GM12878 (cell line): Measurements from ENCODE around the gene NEU1. TPM values are rescaled to one million over a fixed set of nuclear protein-coding genes. Genes with fewer than 3 reads are reported as not detected.

Experiments
- BRCA1 ChIP-seq: IDR thresholded peaks from 2 replicates; pipeline ENCODE4 v1.6.1; 2011; ENCODE audit warnings: low read depth, low read length, improper control_type of control experiment
- EZH2 ChIP-seq: IDR thresholded peaks from 2 replicates; pipeline ENCODE4 v1.6.1; 2012; ENCODE audit warnings: low read depth, mild to moderate bottlenecking, control low read depth, inconsistent platforms, low read length, borderline replicate concordance; ENCODE audit not compliant: control insufficient read depth
- HDGF ChIP-seq: fragments of 450-650 bp; IDR thresholded peaks from 2 replicates; pipeline ENCODE4 v1.6.1; 2016; ENCODE audit warnings: antibody characterized with exemption
- IKZF1 ChIP-seq: fragments of 450-650 bp; conservative IDR thresholded peaks from 2 replicates; pipeline ENCODE4 v1.6.1; 2017; ENCODE audit warnings: antibody characterized with exemption, mild to moderate bottlenecking
- NR2F1 ChIP-seq: fragments of 450-650 bp; conservative IDR thresholded peaks from 2 replicates; pipeline ENCODE4 v1.6.1; 2017; ENCODE audit warnings: mild to moderate bottlenecking
- SRF ChIP-seq, 2 experiments: IDR thresholded peaks; 2 replicates each; pipeline ENCODE4 v1.6.1; 2011; ENCODE audit warnings: low read depth in 2 of 2, low read length in 2 of 2, mild to moderate bottlenecking in 1 of 2, moderate library complexity in 1 of 2
- STAT3 ChIP-seq: IDR thresholded peaks from 2 replicates; pipeline ENCODE4 v1.6.1; 2011; ENCODE audit warnings: low read depth, low read length, improper control_type of control experiment
- SUPT20H ChIP-seq: IDR thresholded peaks from 2 replicates; pipeline ENCODE4 v1.6.1; 2011; ENCODE audit warnings: low read depth, mild to moderate bottlenecking, low read length, moderate library complexity, borderline replicate concordance; ENCODE audit not compliant: control insufficient read depth
- ZNF24 ChIP-seq: fragments of 450-650 bp; IDR thresholded peaks from 2 replicates; pipeline ENCODE4 v1.6.1; 2017; ENCODE audit warnings: antibody characterized with exemption, mild to moderate bottlenecking
- polyA plus RNA-seq, 11 experiments: library from polyadenylated mRNA; depleted of rRNA in 4 of 11; unstranded in 6 of 11; stranded (reverse) in 5 of 11; fragments of >200 nt; fragmentation: Nextera tagmentation in 4 of 11; fragmentation: Illumina TruSeq in 1 of 11; extraction: Ambion mirVana in 4 of 11; extraction: Trizol in 1 of 11; gene quantifications; 1 replicate in 1 of 11; 2 replicates in 10 of 11; pipeline versions ENCODE4 v1.2.1 to v1.2.3, GENCODE V29; 2011 to 2016; ENCODE audit warnings: inconsistent platforms in 2 of 11, missing spikeins in 2 of 11, low read depth in 1 of 11
- total RNA-seq, 4 experiments: library from RNA; depleted of rRNA in 3 of 4; stranded (reverse); fragments of >200 nt in 3 of 4; fragmentation: Illumina TruSeq in 1 of 4; extraction: Trizol in 1 of 4; gene quantifications; 2 replicates each; pipeline versions ENCODE4 v1.2.1 to v1.2.3, GENCODE V29; 2013 to 2021
- TF ChIP-seq, protein P1 (sequence below): fragments of 450-650 bp; IDR thresholded peaks from 2 replicates; pipeline ENCODE4 v1.6.1; 2017; ENCODE audit warnings: mild to moderate bottlenecking
- TF ChIP-seq, protein P2 (sequence below): fragments of 450-650 bp; IDR thresholded peaks from 2 replicates; pipeline ENCODE4 v1.6.1; 2017; ENCODE audit warnings: antibody characterized with exemption, mild to moderate bottlenecking, moderate library complexity
- TF ChIP-seq, protein P3 (sequence below): fragments of 450-650 bp; IDR thresholded peaks from 2 replicates; pipeline ENCODE4 v1.6.1; 2017; ENCODE audit warnings: borderline replicate concordance
- TF ChIP-seq, protein P4 (sequence below): IDR thresholded peaks from 2 replicates; pipeline ENCODE4 v1.6.1; 2011; ENCODE audit warnings: borderline replicate concordance, low read depth, mild to moderate bottlenecking, moderate library complexity, low read length; ENCODE audit not compliant: insufficient read depth, poor library complexity, severe bottlenecking
- TF ChIP-seq, protein P5 (sequence below): IDR thresholded peaks from 2 replicates; pipeline ENCODE4 v1.6.1; 2011; ENCODE audit warnings: borderline replicate concordance, low read depth, mild to moderate bottlenecking, moderate library complexity, mixed read lengths, low read length; ENCODE audit not compliant: insufficient read depth; ENCODE audit errors: extremely low read length
- TF ChIP-seq, protein P6 (sequence below): fragments of 450-650 bp; IDR thresholded peaks from 2 replicates; pipeline ENCODE4 v1.6.1; 2017; ENCODE audit warnings: mild to moderate bottlenecking, low read depth, inconsistent platforms; ENCODE audit not compliant: poor library complexity, severe bottlenecking

Gene NEU1
- total and polyA plus RNA-seq, 10 of the 15 experiments (the other 5 are each of a cell fraction or from before 2014, with no cell fraction given) = 7.2 to 26.9 (median 21.6) TPM

DNA sequence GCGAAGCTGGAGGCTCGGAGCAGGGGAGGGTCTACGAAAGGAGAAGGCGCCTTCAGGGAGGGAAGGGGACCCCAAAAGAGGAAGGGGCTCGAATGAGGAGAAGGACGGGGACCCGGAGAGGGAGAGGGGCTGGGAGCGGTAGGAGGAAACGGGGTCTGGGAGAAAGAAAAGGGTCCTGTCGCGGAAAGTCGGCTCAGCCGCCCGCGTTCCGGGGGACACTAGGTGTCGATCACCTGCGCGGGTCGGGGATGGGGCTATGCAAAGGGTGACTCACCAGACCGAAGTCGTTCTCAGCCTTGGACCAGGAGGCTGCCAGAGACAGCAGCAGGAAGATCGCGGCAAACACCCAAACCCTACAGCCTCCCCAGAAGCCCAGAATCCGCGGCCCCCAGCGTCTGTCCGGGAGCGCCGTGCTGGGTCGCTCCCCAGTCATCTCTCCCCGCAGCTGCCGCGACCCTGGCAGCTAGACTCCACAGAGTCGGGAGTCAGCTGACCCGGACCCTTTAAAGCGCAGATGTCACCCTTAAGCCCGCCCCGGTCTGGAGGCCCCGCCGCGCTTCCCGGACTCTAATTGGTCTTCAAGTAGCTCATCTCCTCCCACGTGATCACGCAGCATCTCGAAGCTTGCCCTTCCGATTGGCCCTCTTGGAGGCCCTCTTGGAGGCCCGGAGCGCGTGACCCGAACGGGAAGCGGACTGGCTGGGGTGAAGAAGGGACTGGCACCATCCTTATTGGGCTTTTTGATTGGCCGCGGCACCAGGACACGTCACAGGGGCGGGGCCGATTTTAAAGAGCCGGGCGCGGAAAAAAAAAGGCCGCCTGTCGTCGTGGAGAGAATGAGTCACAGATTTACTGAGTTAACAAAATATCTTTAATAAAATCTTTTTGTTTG is at the start of gene NEU1 (continued):
- TF ChIP-seq, protein P1, sequence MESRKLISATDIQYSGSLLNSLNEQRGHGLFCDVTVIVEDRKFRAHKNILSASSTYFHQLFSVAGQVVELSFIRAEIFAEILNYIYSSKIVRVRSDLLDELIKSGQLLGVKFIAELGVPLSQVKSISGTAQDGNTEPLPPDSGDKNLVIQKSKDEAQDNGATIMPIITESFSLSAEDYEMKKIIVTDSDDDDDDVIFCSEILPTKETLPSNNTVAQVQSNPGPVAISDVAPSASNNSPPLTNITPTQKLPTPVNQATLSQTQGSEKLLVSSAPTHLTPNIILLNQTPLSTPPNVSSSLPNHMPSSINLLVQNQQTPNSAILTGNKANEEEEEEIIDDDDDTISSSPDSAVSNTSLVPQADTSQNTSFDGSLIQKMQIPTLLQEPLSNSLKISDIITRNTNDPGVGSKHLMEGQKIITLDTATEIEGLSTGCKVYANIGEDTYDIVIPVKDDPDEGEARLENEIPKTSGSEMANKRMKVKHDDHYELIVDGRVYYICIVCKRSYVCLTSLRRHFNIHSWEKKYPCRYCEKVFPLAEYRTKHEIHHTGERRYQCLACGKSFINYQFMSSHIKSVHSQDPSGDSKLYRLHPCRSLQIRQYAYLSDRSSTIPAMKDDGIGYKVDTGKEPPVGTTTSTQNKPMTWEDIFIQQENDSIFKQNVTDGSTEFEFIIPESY = no peak
- TF ChIP-seq, protein P2, sequence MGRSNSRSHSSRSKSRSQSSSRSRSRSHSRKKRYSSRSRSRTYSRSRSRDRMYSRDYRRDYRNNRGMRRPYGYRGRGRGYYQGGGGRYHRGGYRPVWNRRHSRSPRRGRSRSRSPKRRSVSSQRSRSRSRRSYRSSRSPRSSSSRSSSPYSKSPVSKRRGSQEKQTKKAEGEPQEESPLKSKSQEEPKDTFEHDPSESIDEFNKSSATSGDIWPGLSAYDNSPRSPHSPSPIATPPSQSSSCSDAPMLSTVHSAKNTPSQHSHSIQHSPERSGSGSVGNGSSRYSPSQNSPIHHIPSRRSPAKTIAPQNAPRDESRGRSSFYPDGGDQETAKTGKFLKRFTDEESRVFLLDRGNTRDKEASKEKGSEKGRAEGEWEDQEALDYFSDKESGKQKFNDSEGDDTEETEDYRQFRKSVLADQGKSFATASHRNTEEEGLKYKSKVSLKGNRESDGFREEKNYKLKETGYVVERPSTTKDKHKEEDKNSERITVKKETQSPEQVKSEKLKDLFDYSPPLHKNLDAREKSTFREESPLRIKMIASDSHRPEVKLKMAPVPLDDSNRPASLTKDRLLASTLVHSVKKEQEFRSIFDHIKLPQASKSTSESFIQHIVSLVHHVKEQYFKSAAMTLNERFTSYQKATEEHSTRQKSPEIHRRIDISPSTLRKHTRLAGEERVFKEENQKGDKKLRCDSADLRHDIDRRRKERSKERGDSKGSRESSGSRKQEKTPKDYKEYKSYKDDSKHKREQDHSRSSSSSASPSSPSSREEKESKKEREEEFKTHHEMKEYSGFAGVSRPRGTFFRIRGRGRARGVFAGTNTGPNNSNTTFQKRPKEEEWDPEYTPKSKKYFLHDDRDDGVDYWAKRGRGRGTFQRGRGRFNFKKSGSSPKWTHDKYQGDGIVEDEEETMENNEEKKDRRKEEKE = no peak
- TF ChIP-seq NR2F1 (peak; percentile 66; the same call in 1 of the 2 replicates), ZNF24 (no peak), HDGF (peak; percentile 64; the same call in 1 of the 2 replicates), SRF (IDR thresholded peaks at IDR 0.05; ENCODE audit: low read depth in 2 of 2, low read length in 2 of 2) (no peak), IKZF1 (peak; percentile 76), EZH2 (no peak), SUPT20H (no peak), STAT3 (no peak), BRCA1 (no peak)
- TF ChIP-seq, protein P3, sequence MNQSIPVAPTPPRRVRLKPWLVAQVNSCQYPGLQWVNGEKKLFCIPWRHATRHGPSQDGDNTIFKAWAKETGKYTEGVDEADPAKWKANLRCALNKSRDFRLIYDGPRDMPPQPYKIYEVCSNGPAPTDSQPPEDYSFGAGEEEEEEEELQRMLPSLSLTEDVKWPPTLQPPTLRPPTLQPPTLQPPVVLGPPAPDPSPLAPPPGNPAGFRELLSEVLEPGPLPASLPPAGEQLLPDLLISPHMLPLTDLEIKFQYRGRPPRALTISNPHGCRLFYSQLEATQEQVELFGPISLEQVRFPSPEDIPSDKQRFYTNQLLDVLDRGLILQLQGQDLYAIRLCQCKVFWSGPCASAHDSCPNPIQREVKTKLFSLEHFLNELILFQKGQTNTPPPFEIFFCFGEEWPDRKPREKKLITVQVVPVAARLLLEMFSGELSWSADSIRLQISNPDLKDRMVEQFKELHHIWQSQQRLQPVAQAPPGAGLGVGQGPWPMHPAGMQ = no peak
- TF ChIP-seq, protein P4, sequence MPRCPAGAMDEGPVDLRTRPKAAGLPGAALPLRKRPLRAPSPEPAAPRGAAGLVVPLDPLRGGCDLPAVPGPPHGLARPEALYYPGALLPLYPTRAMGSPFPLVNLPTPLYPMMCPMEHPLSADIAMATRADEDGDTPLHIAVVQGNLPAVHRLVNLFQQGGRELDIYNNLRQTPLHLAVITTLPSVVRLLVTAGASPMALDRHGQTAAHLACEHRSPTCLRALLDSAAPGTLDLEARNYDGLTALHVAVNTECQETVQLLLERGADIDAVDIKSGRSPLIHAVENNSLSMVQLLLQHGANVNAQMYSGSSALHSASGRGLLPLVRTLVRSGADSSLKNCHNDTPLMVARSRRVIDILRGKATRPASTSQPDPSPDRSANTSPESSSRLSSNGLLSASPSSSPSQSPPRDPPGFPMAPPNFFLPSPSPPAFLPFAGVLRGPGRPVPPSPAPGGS = no peak
- TF ChIP-seq, protein P5, sequence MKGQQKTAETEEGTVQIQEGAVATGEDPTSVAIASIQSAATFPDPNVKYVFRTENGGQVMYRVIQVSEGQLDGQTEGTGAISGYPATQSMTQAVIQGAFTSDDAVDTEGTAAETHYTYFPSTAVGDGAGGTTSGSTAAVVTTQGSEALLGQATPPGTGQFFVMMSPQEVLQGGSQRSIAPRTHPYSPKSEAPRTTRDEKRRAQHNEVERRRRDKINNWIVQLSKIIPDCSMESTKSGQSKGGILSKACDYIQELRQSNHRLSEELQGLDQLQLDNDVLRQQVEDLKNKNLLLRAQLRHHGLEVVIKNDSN = peak; percentile 92
- TF ChIP-seq, protein P6, sequence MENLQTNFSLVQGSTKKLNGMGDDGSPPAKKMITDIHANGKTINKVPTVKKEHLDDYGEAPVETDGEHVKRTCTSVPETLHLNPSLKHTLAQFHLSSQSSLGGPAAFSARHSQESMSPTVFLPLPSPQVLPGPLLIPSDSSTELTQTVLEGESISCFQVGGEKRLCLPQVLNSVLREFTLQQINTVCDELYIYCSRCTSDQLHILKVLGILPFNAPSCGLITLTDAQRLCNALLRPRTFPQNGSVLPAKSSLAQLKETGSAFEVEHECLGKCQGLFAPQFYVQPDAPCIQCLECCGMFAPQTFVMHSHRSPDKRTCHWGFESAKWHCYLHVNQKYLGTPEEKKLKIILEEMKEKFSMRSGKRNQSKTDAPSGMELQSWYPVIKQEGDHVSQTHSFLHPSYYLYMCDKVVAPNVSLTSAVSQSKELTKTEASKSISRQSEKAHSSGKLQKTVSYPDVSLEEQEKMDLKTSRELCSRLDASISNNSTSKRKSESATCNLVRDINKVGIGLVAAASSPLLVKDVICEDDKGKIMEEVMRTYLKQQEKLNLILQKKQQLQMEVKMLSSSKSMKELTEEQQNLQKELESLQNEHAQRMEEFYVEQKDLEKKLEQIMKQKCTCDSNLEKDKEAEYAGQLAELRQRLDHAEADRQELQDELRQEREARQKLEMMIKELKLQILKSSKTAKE = no peak
